NCI-H748 treated with DMSO at 0.1 percent for 48 hours (cell line): ENCODE measurements around the gene SCN2A.

Experiments
- DNase-seq: peaks from one replicate; lab custom pipeline; 2025; lab: John Stamatoyannopoulos, UW

SCN2A gene

GRCh38 chr2:165239230-165239629 is at the start of gene SCN2A:
Gene SCN2A (plus strand): TSS chr2:165239414. CDS start chr2:165295824, 56,410 bp downstream.
- DNase-seq = peak; percentile 95

GRCh38 chr2:165191096-165191728 is 48.0 kb upstream of the SCN2A start:
- DNase-seq = peak; percentile 17

- no peak for DNase-seq
Measured at GRCh38 chr2:165192729-165193128, 46.5 kb upstream of the SCN2A start.

GRCh38 chr2:165193178-165193777 is 45.9 kb upstream of the SCN2A start:
- DNase-seq = peak; percentile 83

- DNase-seq = no peak
Measured at GRCh38 chr2:165196411-165196810, 42.8 kb upstream of the SCN2A start.

DNA sequence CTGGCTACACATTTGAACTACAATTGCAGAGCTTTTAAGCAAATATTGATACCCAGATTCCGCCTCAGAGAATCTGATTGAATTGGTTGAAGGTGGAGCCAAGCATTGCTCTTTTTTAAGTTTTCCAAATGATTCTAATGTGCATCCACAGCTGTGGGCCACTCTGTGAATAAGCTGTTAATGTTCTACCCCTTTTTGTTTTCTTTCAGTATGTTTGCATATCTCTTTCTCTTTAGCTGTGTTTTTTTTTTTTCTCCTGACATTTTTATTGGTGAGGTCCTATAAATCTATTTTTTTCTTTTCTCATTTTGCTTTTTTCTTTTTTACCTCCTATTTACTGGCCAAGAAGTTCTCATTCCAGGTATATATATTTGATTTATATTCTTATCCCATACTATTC is 41.9 kb upstream of the SCN2A start:
- DNase-seq = peak; percentile 77

- peak; percentile 68 for DNase-seq
Measured at GRCh38 chr2:165198181-165198580, 41.0 kb upstream of the SCN2A start.

- peak; percentile 76 for DNase-seq
Measured at GRCh38 chr2:165202239-165202638, 37.0 kb upstream of the SCN2A start.

DNA sequence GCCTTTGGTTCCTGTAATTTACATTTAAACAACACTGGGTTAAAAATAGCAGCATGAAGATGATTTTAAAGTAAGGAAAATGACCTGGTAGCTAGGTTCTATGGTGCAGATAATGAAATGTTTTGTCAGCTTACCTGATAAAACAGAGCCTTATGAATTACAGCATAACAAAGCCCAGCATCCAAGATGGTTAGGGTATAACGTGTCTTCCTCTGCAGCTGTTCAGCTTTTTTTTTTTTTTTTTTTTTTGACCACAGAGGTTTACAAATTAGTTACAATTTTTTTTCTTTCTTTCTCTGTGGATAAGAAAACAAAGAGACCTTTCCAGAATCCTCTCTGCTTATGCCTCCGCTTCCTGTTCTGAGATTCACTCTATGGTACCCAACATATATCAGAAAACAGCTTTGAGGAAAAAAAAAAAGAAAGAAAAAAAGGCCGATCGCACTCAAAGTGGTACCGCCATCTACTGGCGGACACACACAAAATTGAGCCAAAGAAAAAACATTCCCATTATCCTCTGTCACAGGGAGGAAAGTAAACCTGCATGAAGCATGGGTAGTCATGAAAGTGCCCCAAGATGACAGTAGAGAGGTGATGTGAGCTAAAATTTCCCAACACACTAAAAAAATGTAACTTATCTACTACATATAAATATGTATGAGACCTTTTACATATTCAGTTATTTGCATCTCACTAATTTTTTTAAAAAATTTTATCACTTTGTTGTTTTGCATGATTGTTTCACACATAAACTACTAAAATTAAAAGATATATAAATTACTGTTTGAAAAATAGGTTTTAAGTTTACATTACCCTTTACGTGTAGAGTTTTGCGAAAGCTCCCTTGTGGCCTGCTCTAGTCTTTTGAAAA is 35.3 kb upstream of the SCN2A start, which contains the start of gene SCN3A:
TSS of gene SCN3A (minus strand) at position 362 of the 871 bp plus-strand sequence. CDS start 27,656 bp downstream, outside the sequence.
- peak; percentile 89 for DNase-seq

GRCh38 chr2:165205865-165206264 is 33.3 kb upstream of the SCN2A start:
- no peak for DNase-seq

- no peak for DNase-seq
Measured at GRCh38 chr2:165208094-165208493, 31.1 kb upstream of the SCN2A start.

- peak; percentile 38 for DNase-seq
Measured at GRCh38 chr2:165214093-165214492, 25.1 kb upstream of the SCN2A start.

DNA sequence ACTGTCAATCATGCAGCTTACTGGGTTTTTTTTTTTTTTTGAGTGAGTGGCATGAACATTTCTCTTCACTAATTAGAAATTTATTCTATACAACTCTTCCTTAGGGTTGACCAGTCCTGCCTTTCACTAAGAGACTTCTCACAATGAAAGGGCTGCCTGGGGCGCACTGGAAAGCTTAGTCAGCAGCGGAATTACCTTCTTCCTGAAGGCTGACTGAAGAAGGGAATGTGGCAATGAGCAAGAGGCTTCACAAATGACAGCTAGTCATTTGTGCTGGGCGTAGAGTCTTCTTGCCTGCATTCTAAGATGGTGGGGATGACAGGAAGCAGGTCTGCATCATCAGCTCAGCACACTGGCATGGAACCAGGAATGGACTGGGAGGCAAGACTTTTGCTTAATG is 19.7 kb upstream of the SCN2A start:
- DNase-seq = no peak

DNA sequence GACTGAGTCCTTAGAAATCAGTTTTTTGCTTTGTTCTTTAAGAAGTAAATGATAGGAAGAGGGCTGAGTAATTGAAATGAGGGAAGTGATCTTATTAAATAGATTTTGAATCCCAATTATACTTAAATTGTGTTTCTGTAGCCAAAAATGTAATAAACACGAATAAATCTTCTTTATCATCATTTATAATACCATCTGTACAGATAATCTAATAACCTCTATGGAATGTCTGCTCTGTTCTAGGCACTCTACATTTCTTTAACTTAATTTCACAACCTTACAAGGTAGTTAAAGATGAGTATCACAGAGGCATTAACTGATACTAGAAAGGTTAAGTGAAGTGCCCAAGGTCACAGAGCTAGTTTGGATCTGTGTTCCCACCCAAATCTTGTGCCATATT is 14.3 kb upstream of the SCN2A start:
- DNase-seq = no peak

GRCh38 chr2:165227571-165227970 is 11.6 kb upstream of the SCN2A start:
- no peak for DNase-seq

- no peak for DNase-seq
Measured at GRCh38 chr2:165237056-165237455, 2.2 kb upstream of the SCN2A start.

GRCh38 chr2:165238295-165238694 is 919 bp upstream of the SCN2A start:
- no peak for DNase-seq

DNA sequence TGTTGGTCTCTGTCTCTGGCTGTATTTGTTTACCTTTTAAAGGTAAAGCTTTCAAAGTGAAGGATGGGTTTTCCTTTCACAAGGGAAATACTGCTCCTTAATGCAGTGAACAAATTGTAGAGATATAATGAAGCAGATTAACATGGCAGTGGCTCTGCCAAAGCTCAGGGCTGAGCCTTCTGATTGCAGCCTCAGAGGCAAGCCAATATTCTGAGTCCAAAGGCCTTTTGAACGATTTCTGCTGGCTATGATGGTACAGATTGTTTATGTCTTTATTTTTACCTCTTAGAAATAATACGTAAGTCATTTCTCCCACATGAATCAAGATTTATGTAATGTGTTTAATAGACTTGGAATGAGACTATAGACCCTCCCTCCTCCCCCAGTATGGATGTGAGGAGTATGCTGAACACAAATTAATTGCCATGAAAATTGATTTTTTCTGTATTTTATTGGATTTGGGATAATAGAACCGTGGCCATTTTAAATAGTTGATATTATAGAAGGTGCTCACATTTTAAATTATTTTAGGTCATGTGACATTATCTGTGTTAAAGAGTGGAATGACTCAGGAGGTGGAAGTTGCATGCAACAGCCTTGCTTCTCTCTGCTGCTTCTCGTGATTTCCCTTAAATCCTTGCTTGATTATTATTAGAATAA is 772 bp downstream of the SCN2A start:
- no peak for DNase-seq

DNA sequence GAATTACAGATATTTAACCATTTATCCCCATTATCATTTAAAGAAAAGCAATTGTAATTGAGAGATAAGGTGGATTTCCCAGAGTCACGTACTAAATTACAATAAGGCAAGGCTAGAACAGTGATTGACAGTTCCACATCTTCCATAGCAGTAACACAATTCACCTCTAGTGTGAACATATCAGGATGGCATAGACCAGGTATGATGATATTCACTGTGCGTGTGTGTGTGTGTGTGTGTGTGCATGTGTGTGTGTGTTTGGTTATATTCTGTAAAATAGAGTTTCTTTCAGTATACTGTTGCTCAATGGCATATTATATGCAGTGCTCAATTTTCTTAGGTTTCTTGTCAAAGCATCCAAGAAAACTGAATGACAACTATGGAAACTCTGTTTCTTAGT is 1.7 kb downstream of the SCN2A start:
- peak; percentile 62 for DNase-seq

- no peak for DNase-seq
Measured at GRCh38 chr2:165245081-165245793, 6.0 kb downstream of the SCN2A start.

DNA sequence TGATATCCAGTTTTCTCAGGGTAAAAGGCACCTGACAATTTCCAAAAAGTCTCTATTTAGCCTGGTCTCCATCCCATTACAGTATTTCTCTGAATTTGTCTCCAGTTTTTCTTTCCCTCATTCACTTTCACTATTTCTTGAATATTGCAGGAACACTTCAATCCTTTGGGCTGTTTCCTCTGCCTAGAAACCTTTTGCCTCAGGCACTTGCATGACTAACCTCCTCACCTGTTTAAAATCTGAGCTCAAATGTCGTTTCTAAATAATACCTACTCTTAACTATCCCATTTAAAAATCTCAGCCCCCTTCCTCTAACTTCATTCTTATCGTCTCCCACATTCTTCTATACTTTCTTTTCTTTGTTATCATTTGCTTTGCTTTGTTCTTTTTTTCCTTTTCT is 9.0 kb downstream of the SCN2A start:
- no peak for DNase-seq

DNA sequence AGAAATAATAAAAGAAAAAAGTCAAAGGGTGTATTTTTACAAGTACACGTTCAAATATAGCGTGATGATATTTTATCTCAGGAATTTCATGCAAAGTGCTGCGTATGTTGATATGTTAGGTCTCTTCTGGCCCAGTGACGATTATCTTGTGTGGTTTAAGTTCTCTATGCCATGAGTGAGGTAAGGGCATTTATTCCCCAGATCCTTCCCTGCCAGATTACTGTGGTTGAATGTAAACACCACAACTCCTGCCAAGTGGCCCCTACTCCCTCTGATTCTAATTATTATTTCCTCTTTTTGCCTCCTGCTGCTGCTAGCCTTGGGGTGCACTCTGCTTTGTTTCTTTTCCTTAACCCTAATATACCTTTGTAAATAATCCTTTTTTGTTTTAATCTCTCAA is 12.2 kb downstream of the SCN2A start:
- peak; percentile 82 for DNase-seq
